GM12874 (cell line): Measurements from ENCODE around the gene CLEC4F.

Experiments
- TF ChIP-seq, protein P1 (sequence below): IDR thresholded peaks from 2 replicates; pipeline ENCODE4 v1.5.1; 2011; ENCODE audit warnings: low read depth, mild to moderate bottlenecking, control low read depth, low read length, moderate library complexity; ENCODE audit not compliant: insufficient read depth

The CLEC4F gene

GRCh38 chr2:70807102-70807827, 13.1 kb downstream of the CLEC4F start:
- TF ChIP-seq, protein P1, sequence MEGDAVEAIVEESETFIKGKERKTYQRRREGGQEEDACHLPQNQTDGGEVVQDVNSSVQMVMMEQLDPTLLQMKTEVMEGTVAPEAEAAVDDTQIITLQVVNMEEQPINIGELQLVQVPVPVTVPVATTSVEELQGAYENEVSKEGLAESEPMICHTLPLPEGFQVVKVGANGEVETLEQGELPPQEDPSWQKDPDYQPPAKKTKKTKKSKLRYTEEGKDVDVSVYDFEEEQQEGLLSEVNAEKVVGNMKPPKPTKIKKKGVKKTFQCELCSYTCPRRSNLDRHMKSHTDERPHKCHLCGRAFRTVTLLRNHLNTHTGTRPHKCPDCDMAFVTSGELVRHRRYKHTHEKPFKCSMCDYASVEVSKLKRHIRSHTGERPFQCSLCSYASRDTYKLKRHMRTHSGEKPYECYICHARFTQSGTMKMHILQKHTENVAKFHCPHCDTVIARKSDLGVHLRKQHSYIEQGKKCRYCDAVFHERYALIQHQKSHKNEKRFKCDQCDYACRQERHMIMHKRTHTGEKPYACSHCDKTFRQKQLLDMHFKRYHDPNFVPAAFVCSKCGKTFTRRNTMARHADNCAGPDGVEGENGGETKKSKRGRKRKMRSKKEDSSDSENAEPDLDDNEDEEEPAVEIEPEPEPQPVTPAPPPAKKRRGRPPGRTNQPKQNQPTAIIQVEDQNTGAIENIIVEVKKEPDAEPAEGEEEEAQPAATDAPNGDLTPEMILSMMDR = no peak

- TF ChIP-seq, protein P1 = no peak
Observed at GRCh38 chr2:70806620-70807019, 13.8 kb downstream of the CLEC4F start.

- TF ChIP-seq, protein P1 = no peak
Observed at GRCh38 chr2:70806013-70806412, 14.4 kb downstream of the CLEC4F start.

GRCh38 chr2:70801607-70802263, 18.7 kb downstream of the CLEC4F start:
- TF ChIP-seq, protein P1 = no peak

DNA sequence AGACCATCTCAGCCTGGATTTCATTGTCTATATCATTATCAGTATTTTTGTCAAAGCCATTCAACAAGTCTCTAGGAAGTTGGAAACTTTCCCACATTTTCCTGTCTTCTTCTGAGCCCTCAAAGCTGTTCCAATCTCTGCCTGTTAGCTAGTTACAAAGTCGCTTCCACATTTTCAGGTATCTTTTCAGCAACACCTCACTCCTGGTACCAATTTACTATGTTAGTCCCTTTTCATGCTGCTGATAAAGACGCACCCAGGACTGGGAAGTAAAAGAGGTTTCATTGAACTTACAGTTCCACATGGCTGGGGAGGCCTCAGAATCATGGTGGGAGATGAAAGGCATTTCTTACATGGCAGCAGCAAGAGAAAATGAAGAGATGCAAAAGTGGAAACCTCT, 20.7 kb downstream of the CLEC4F start:
- TF ChIP-seq, protein P1 = no peak

GRCh38 chr2:70797506-70797905, 22.9 kb downstream of the CLEC4F start:
- TF ChIP-seq, protein P1 = no peak

- TF ChIP-seq, protein P1 = no peak
Observed at GRCh38 chr2:70796262-70796661, 24.1 kb downstream of the CLEC4F start.
